ENCODE results near the gene CCNQ.

DNA sequence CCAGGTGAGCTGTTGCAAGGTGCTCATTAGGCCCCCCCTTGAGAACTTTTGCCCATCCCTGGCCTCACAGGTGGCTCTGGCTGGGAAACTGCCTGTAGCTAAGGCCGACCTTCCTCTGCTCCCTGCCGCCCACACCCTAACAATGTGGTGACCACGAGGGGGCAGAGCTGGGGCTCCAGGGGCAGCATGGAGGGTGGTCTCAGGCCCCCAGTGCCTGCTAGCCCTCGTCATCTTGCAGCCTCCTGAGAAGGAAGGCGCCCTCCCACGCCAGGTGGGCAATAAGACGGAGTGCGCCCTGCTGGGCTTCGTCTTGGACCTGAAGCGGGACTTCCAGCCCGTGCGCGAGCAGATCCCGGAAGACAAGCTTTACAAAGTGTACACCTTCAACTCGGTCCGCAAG lies 49.1 kb downstream of the CCNQ start:
- TF ChIP-seq, protein P1, sequence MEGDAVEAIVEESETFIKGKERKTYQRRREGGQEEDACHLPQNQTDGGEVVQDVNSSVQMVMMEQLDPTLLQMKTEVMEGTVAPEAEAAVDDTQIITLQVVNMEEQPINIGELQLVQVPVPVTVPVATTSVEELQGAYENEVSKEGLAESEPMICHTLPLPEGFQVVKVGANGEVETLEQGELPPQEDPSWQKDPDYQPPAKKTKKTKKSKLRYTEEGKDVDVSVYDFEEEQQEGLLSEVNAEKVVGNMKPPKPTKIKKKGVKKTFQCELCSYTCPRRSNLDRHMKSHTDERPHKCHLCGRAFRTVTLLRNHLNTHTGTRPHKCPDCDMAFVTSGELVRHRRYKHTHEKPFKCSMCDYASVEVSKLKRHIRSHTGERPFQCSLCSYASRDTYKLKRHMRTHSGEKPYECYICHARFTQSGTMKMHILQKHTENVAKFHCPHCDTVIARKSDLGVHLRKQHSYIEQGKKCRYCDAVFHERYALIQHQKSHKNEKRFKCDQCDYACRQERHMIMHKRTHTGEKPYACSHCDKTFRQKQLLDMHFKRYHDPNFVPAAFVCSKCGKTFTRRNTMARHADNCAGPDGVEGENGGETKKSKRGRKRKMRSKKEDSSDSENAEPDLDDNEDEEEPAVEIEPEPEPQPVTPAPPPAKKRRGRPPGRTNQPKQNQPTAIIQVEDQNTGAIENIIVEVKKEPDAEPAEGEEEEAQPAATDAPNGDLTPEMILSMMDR (IDR thresholded peaks at IDR 0.05; ENCODE audit: low read depth, low read length): peak; percentile 0
- TF ChIP-seq, protein P2, sequence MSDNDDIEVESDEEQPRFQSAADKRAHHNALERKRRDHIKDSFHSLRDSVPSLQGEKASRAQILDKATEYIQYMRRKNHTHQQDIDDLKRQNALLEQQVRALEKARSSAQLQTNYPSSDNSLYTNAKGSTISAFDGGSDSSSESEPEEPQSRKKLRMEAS (IDR thresholded peaks at IDR 0.05; ENCODE audit: low read depth, low read length): no peak
- no peak for TF ChIP-seq POLR2A (IDR thresholded peaks at IDR 0.05; ENCODE audit: extremely low read depth, insufficient read length)

Measured in NB4 (cell line).